MM.1S (cell line): ENCODE measurements around the gene FEZ2.

ENCODE experiments used
- CTCF ChIP-seq: fragments of 300-600 bp; sonication (generic); IDR thresholded peaks from 2 replicates; pipeline ENCODE4 v1.5.1; 2016; ENCODE audit warnings: antibody characterized with exemption, low read length, mixed read lengths
- EZH2 ChIP-seq: fragments of 300-600 bp; sonication (generic); optimal IDR thresholded peaks from 2 replicates; pipeline ENCODE3; 2017; ENCODE audit warnings: low read depth, mild to moderate bottlenecking, antibody characterized with exemption, low read length, mixed read lengths
- EZH2phosphoT487 ChIP-seq: fragments of 300-600 bp; sonication (generic); IDR thresholded peaks from 2 replicates; pipeline ENCODE4 v1.6.1; 2018; ENCODE audit warnings: antibody characterized with exemption, low read length

DNA sequence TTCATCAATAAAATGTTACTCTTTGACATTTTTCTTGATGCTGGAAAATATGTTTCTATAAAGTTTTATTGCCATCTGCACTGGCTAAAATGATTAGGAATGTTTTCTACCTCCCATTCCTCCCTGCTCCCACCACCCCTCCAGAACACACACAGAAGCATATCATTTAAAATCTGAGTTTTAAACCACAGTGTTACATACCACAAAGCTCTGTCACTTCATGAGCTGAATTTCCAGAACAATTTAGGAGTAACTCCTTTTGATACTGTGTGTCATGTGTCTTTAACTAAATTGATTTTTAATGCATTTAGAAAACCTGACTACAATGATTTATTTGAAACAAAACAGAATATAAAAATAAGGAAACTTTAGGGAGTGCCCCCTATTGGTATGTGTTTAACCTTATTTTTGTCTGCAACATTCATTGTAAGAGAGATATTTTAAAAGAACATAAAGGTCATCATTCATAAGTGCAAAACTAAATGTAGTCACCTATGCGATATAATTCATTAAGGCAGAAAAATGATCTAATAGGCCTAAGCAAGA is 52.0 kb downstream of the FEZ2 start:
- no peak for TF ChIP-seq EZH2
- 0 out of 2 replicates have a peak, but pooled peaks have one; percentile 7 for TF ChIP-seq CTCF
- no peak for TF ChIP-seq EZH2phosphoT487
